MM.1S (cell line): ENCODE measurements around the gene TMEM106A.

Experiments
- DNase-seq: peaks from one replicate; pipeline ENCODE4 v3.0.0-alpha.2; 2015
- H2AFZ ChIP-seq: fragments of 300-600 bp; sonication (generic); 2 replicates; pipeline ENCODE4 v1.6.0; 2016; ENCODE audit warnings: antibody characterized with exemption, low read length
- H3F3A ChIP-seq: fragments of 300-600 bp; sonication (generic); 2 replicates; pipeline ENCODE4 v1.6.1; 2016; ENCODE audit warnings: mild to moderate bottlenecking, antibody characterized with exemption, low read length, moderate library complexity, mixed read lengths; ENCODE audit not compliant: insufficient read depth
- H3K27ac ChIP-seq: fragments of 300-600 bp; sonication (generic); 2 replicates; pipeline ENCODE4 v1.5.1; 2016; ENCODE audit warnings: mild to moderate bottlenecking, low read length
- H3K27me3 ChIP-seq: fragments of 300-600 bp; sonication (generic); replicated peaks from 2 replicates; pipeline ENCODE4 v1.6.0; 2016; ENCODE audit warnings: low read length; ENCODE audit not compliant: insufficient read depth
- H3K36me3 ChIP-seq: fragments of 300-600 bp; sonication (generic); replicated peaks from 2 replicates; pipeline ENCODE4 v1.6.1; 2016; ENCODE audit warnings: mild to moderate bottlenecking, low read length, mixed read lengths; ENCODE audit not compliant: insufficient read depth
- H3K4me1 ChIP-seq: fragments of 300-600 bp; sonication (generic); 2 replicates; pipeline ENCODE4 v1.6.1; 2016; ENCODE audit warnings: low read length, mixed read lengths
- H3K4me2 ChIP-seq: fragments of 300-600 bp; sonication (generic); 2 replicates; pipeline ENCODE4 v1.6.0; 2016; ENCODE audit warnings: low read depth, low read length
- H3K4me3 ChIP-seq: fragments of 300-600 bp; sonication (generic); 2 replicates; pipeline ENCODE4 v1.5.1; 2016; ENCODE audit warnings: low read length, mixed read lengths
- H3K79me2 ChIP-seq: fragments of 300-600 bp; sonication (generic); 2 replicates; pipeline ENCODE4 v1.6.1; 2016; ENCODE audit warnings: mixed run types, low read length, mixed read lengths
- H3K9ac ChIP-seq: fragments of 300-600 bp; sonication (generic); 2 replicates; pipeline ENCODE4 v1.6.1; 2016; ENCODE audit warnings: low read length, mixed read lengths
- H3K9me2 ChIP-seq: fragments of 300-600 bp; sonication (generic); replicated peaks from 2 replicates; pipeline ENCODE4 v1.6.1; 2016; ENCODE audit warnings: mild to moderate bottlenecking, low read length, mixed read lengths; ENCODE audit not compliant: insufficient read depth
- H3K9me3 ChIP-seq: fragments of 300-600 bp; sonication (generic); replicated peaks from 2 replicates; pipeline ENCODE4 v1.6.1; 2016; ENCODE audit warnings: mild to moderate bottlenecking, low read length, mixed read lengths; ENCODE audit not compliant: insufficient read depth
- H4K20me1 ChIP-seq: fragments of 300-600 bp; sonication (generic); 2 replicates; pipeline ENCODE4 v1.6.1; 2016; ENCODE audit warnings: mild to moderate bottlenecking, low read length, moderate library complexity, mixed read lengths; ENCODE audit not compliant: insufficient read depth
- EZH2 ChIP-seq: fragments of 300-600 bp; sonication (generic); optimal IDR thresholded peaks from 2 replicates; pipeline ENCODE3; 2017; ENCODE audit warnings: low read depth, mild to moderate bottlenecking, antibody characterized with exemption, low read length, mixed read lengths
- EZH2phosphoT487 ChIP-seq: fragments of 300-600 bp; sonication (generic); IDR thresholded peaks from 2 replicates; pipeline ENCODE4 v1.6.1; 2018; ENCODE audit warnings: antibody characterized with exemption, low read length
- TF ChIP-seq, protein P1 (sequence below): fragments of 300-600 bp; sonication (generic); IDR thresholded peaks from 2 replicates; pipeline ENCODE4 v1.5.1; 2016; ENCODE audit warnings: antibody characterized with exemption, low read length, mixed read lengths

The TMEM106A gene

DNA sequence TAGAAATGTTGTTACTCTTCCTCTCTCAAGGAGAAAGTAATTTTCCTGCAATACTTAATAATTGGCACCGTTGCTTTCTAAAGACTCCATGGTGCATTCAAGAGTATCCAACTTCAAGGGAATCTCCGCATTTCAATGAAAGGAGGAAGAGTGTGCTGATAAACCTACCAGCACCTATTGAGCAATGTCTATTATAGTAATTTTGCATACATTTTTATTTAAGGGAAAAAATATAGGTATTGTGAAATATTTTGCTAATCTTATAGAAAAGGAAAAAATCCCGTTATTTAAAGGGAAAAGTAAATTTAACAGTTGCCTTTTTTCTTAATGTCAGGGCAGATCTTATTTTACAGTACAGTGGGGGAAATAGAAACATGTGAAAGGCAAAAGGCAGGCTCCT lies 1.1 kb upstream of the TMEM106A start:
- no peaks in the 10 kb centered on the region for H4K20me1 ChIP-seq
- H3K4me3 ChIP-seq = peak overlapping the region; percentile 76
- no peak for DNase-seq
- peak overlapping the region; percentile 90 for H3K4me2 ChIP-seq
- peak overlapping the region; percentile 48; the same call in 1 of the 2 replicates for H3K9ac ChIP-seq
- H3K9me2 ChIP-seq = no peaks in the 10 kb centered on the region
- H3K36me3 ChIP-seq = no peaks in the 10 kb centered on the region
- peaks cover 10% of the 10 kb centered on the region for H3K4me1 ChIP-seq
- H3K27me3 ChIP-seq = no peaks in the 10 kb centered on the region
- peak overlapping the region; percentile 83; the same call in 1 of the 2 replicates for H2AFZ ChIP-seq
- no peak overlapping the region for H3K27ac ChIP-seq
- H3K79me2 ChIP-seq = no peaks in the 10 kb centered on the region
- H3F3A ChIP-seq = peaks cover 7% of the 10 kb centered on the region; the same call in 1 of the 2 replicates
- H3K9me3 ChIP-seq = no peaks in the 10 kb centered on the region
- TF ChIP-seq EZH2phosphoT487 = no peak
- TF ChIP-seq EZH2 = no peak
- TF ChIP-seq, protein P1, sequence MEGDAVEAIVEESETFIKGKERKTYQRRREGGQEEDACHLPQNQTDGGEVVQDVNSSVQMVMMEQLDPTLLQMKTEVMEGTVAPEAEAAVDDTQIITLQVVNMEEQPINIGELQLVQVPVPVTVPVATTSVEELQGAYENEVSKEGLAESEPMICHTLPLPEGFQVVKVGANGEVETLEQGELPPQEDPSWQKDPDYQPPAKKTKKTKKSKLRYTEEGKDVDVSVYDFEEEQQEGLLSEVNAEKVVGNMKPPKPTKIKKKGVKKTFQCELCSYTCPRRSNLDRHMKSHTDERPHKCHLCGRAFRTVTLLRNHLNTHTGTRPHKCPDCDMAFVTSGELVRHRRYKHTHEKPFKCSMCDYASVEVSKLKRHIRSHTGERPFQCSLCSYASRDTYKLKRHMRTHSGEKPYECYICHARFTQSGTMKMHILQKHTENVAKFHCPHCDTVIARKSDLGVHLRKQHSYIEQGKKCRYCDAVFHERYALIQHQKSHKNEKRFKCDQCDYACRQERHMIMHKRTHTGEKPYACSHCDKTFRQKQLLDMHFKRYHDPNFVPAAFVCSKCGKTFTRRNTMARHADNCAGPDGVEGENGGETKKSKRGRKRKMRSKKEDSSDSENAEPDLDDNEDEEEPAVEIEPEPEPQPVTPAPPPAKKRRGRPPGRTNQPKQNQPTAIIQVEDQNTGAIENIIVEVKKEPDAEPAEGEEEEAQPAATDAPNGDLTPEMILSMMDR = no peak

DNA sequence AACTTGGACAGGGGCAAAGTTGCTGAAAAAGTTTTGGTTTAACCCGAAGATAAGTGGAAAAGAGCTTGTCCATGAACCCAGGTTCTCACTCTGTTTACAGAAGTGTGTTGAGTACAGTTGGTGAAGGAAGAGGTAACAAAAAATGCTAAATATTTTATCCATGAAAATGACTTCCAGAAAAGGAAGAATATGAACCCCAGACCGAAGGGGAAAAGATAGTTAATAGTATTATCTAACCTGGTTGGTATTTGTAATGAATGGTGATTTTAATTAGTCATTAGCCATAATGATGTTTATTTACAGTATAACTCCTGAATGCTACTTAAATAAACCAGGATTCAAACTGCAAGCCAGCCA lies 574 bp upstream of the TMEM106A start:
- TF ChIP-seq EZH2phosphoT487 (no peak), EZH2 (no peak)
- TF ChIP-seq, protein P1 = no peak
- H3K79me2 ChIP-seq = no peaks in the 10 kb centered on the region
- H3K9me2 ChIP-seq = no peaks in the 10 kb centered on the region
- H4K20me1 ChIP-seq = no peaks in the 10 kb centered on the region
- H3K9me3 ChIP-seq = no peaks in the 10 kb centered on the region
- peak overlapping the region; percentile 48; the same call in 1 of the 2 replicates for H3K9ac ChIP-seq
- H3K4me1 ChIP-seq = peaks cover 10% of the 10 kb centered on the region
- peak overlapping the region; percentile 83 for H2AFZ ChIP-seq
- H3F3A ChIP-seq = peaks cover 7% of the 10 kb centered on the region; the same call in 1 of the 2 replicates
- H3K27me3 ChIP-seq = no peaks in the 10 kb centered on the region
- H3K27ac ChIP-seq = peak overlapping the region; percentile 10; the same call in 1 of the 2 replicates
- H3K4me2 ChIP-seq = peak overlapping the region; percentile 90
- H3K4me3 ChIP-seq = peak overlapping the region; percentile 76
- no peak for DNase-seq
- H3K36me3 ChIP-seq = no peaks in the 10 kb centered on the region

DNA sequence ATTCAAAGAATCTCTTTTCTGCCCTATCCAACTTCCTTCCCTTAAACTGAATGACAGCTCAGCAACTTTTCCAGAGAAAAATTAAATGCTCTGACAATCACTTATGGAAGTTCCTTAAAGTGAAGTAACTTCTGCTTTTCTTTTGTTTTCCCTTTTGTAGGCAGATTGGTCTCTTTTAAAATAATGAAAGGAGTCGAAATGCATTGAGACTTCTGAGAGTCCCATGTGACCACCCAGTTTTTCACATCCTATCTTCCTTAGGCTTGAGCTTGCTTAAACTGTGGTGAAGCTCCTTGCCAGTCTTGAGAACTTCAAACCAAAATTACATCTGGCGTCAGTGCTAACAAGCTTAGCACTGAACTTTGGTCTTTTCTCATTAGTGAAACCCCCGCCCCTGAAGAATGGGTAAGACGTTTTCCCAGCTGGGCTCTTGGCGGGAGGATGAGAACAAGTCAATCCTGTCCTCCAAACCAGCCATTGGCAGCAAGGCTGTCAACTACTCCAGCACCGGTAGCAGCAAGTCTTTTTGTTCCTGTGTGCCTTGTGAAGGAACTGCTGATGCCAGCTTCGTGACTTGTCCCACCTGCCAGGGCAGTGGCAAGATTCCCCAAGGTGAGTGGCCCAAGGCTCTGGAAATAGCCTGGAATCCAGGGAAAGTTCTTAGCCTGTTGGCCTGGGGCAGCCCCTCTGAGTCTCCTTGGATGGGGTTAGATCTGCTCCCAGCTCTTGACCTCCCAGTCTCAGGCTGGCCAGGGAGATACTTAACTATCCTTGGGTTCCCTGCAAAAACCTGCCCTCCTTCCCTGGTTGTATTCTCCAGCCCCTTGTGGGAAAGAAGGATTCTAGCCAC lies 1.2 kb downstream of the TMEM106A start:
- Histone ChIP-seq H3K4me2 (peak overlapping the region; percentile 73), H3F3A (peaks cover 7% of the 10 kb centered on the region; the same call in 1 of the 2 replicates), H3K9me3 (no peaks in the 10 kb centered on the region), H2AFZ (peak overlapping the region; percentile 84; the same call in 1 of the 2 replicates), H3K27ac (no peak overlapping the region), H3K79me2 (no peaks in the 10 kb centered on the region), H3K4me1 (peaks cover 10% of the 10 kb centered on the region), H4K20me1 (no peaks in the 10 kb centered on the region), H3K27me3 (no peaks in the 10 kb centered on the region), H3K4me3 (0 out of 2 replicates have a peak overlapping the region, but pooled peaks have one; percentile 76), H3K36me3 (no peaks in the 10 kb centered on the region), H3K9ac (no peak overlapping the region; the same call in 1 of the 2 replicates), H3K9me2 (no peaks in the 10 kb centered on the region)
- TF ChIP-seq EZH2phosphoT487 (no peak), EZH2 (no peak)
- TF ChIP-seq, protein P1 = no peak
- DNase-seq = no peak
